Mammary epithelial cell (primary cell): ENCODE measurements around the gene DAGLA.

ENCODE experiments used
- CTCF ChIP-seq, 2 donors: IDR thresholded peaks in 1 of 2; conservative IDR thresholded peaks in 1 of 2; 2 replicates each; pipeline ENCODE4 v1.5.1; 2011 to 2012; ENCODE audit warnings: inconsistent platforms in 2 of 2, low read length in 2 of 2, mild to moderate bottlenecking in 2 of 2, control low read depth in 1 of 2, low read depth in 1 of 2; ENCODE audit not compliant: insufficient read depth in 1 of 2; ENCODE audit errors: extremely low read depth in 1 of 2
- EZH2 ChIP-seq: IDR thresholded peaks from 2 replicates; pipeline ENCODE4 v1.6.1; 2012; ENCODE audit warnings: low read length, inconsistent platforms, borderline replicate concordance

DNA sequence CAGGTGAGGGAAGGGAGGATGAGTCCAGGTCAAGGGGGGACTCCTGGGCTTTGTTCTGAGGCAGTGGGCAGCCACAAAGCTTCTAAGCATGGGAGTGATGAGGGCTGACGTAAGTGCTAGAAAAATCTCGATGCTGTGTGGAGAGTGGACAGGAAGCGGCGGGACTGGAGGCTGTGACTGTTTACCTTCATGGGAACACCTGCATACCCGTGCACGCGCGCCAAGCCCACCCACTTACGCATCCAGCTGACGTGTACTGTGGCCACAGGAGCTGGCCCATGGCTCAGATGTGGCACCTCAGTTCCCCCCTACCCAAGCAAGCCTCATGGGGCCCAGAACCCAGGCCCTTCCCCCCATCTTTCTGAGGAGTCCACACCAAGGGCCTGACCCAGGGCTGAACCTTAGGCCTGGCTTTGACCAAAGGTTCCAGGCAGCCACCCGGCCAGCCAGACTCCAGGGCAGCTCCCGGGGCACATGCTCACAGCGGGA, 86.2 kb downstream of the DAGLA start:
- TF ChIP-seq CTCF (conservative IDR thresholded peaks at IDR 0.05 in 1 of 2, IDR thresholded peaks at IDR 0.05 in 1 of 2; ENCODE audit: extremely low read depth in 1 of 2, insufficient read depth in 1 of 2, low read depth in 1 of 2, low read length in 2 of 2) (no peak), EZH2 (no peak)
